ENCODE results near the gene PLCH1.

DNA sequence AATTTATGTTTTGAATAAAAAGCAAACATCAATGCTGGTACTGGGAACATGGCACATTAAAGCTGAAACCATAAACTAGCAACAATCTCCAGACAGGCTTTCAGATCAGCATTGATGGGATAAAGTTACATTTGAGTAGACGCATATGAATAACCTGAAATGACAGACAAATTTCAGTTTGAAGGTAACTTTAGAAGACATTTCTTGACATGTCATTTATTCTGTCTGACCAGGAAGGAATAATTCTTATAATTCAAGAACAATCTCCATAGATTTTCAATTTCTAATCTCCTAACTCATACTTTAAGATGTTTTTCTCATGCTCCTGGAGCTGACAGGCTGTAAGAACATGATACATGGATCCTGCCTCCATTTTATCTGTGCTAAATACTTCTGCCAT is 69.8 kb downstream of the PLCH1 start:
- no peak for TF ChIP-seq CHD2 (IDR thresholded peaks at IDR 0.05; ENCODE audit: borderline replicate concordance, low read depth, low read length)
- TF ChIP-seq, protein P1, sequence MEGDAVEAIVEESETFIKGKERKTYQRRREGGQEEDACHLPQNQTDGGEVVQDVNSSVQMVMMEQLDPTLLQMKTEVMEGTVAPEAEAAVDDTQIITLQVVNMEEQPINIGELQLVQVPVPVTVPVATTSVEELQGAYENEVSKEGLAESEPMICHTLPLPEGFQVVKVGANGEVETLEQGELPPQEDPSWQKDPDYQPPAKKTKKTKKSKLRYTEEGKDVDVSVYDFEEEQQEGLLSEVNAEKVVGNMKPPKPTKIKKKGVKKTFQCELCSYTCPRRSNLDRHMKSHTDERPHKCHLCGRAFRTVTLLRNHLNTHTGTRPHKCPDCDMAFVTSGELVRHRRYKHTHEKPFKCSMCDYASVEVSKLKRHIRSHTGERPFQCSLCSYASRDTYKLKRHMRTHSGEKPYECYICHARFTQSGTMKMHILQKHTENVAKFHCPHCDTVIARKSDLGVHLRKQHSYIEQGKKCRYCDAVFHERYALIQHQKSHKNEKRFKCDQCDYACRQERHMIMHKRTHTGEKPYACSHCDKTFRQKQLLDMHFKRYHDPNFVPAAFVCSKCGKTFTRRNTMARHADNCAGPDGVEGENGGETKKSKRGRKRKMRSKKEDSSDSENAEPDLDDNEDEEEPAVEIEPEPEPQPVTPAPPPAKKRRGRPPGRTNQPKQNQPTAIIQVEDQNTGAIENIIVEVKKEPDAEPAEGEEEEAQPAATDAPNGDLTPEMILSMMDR (IDR thresholded peaks at IDR 0.05 in 2 of 3, conservative IDR thresholded peaks at IDR 0.05 in 1 of 3; ENCODE audit: control insufficient read depth in 2 of 3, extremely low read depth in 1 of 3, insufficient read depth in 1 of 3, low read depth in 3 of 3, low read length in 3 of 3) = no peak
- no peak for TF ChIP-seq POLR2A (IDR thresholded peaks at IDR 0.05; ENCODE audit: low read depth, low read length)
- no peak for TF ChIP-seq JUND (IDR thresholded peaks at IDR 0.05; ENCODE audit: low read depth, low read length)
- TF ChIP-seq ZNF207 (IDR thresholded peaks at IDR 0.05; ENCODE audit: borderline replicate concordance) = no peak
- no peak for TF ChIP-seq POLR2AphosphoS2 (IDR thresholded peaks at IDR 0.05; ENCODE audit: low read depth, low read length)
- no peak for TF ChIP-seq CHD1 (IDR thresholded peaks at IDR 0.05; ENCODE audit: low read depth, low read length)
- no peak for TF ChIP-seq NFXL1 (IDR thresholded peaks at IDR 0.05; ENCODE audit: borderline replicate concordance)
- TF ChIP-seq TCF7 (IDR thresholded peaks at IDR 0.05; ENCODE audit: borderline replicate concordance) = no peak
- TF ChIP-seq SP1 (IDR thresholded peaks at IDR 0.05; ENCODE audit: low read depth, low read length) = no peak
- TF ChIP-seq, protein P2, sequence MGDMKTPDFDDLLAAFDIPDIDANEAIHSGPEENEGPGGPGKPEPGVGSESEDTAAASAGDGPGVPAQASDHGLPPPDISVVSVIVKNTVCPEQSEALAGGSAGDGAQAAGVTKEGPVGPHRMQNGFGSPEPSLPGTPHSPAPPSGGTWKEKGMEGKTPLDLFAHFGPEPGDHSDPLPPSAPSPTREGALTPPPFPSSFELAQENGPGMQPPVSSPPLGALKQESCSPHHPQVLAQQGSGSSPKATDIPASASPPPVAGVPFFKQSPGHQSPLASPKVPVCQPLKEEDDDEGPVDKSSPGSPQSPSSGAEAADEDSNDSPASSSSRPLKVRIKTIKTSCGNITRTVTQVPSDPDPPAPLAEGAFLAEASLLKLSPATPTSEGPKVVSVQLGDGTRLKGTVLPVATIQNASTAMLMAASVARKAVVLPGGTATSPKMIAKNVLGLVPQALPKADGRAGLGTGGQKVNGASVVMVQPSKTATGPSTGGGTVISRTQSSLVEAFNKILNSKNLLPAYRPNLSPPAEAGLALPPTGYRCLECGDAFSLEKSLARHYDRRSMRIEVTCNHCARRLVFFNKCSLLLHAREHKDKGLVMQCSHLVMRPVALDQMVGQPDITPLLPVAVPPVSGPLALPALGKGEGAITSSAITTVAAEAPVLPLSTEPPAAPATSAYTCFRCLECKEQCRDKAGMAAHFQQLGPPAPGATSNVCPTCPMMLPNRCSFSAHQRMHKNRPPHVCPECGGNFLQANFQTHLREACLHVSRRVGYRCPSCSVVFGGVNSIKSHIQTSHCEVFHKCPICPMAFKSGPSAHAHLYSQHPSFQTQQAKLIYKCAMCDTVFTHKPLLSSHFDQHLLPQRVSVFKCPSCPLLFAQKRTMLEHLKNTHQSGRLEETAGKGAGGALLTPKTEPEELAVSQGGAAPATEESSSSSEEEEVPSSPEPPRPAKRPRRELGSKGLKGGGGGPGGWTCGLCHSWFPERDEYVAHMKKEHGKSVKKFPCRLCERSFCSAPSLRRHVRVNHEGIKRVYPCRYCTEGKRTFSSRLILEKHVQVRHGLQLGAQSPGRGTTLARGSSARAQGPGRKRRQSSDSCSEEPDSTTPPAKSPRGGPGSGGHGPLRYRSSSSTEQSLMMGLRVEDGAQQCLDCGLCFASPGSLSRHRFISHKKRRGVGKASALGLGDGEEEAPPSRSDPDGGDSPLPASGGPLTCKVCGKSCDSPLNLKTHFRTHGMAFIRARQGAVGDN (IDR thresholded peaks at IDR 0.05) = no peak
- TF ChIP-seq YY1 (IDR thresholded peaks at IDR 0.05; ENCODE audit: low read depth, low read length) = no peak
- TF ChIP-seq EP300 (IDR thresholded peaks at IDR 0.05; ENCODE audit: borderline replicate concordance in 1 of 2, control insufficient read depth in 1 of 2, low read depth in 2 of 2, low read length in 2 of 2) = no peak
- TF ChIP-seq ZNF274 (IDR thresholded peaks at IDR 0.05; ENCODE audit: insufficient read depth, insufficient read length) = no peak
